ENCODE results near the gene NRIP1.

The NRIP1 gene

DNA sequence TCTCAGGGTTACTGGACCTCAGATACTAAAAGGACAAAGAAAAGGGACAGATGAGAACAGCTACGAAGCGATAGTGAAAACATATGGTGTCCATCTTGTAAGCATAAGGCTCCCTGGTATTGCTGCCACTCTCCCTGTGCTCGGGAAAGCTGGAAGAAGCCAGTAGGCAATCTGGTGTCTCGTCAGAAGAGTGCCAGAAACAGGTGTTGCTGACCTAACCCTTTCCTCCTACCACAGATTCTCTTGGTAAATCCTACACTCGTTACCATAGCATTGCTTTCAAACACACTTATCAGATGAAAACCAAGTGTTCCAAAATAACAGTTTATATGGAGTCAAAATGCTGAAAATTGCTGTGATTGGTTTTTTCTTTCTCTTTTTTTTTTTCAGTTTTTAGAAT lies 146.3 kb downstream of the NRIP1 start:
- H3K4me3 ChIP-seq (replicated peaks; ENCODE audit: low read depth, low read length): no peak overlapping the region
- DNase-seq (ENCODE audit: extremely low read depth, low read depth): peak; percentile 14
- TF ChIP-seq, protein P1, sequence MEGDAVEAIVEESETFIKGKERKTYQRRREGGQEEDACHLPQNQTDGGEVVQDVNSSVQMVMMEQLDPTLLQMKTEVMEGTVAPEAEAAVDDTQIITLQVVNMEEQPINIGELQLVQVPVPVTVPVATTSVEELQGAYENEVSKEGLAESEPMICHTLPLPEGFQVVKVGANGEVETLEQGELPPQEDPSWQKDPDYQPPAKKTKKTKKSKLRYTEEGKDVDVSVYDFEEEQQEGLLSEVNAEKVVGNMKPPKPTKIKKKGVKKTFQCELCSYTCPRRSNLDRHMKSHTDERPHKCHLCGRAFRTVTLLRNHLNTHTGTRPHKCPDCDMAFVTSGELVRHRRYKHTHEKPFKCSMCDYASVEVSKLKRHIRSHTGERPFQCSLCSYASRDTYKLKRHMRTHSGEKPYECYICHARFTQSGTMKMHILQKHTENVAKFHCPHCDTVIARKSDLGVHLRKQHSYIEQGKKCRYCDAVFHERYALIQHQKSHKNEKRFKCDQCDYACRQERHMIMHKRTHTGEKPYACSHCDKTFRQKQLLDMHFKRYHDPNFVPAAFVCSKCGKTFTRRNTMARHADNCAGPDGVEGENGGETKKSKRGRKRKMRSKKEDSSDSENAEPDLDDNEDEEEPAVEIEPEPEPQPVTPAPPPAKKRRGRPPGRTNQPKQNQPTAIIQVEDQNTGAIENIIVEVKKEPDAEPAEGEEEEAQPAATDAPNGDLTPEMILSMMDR (IDR thresholded peaks at IDR 0.05; ENCODE audit: low read depth, low read length, missing control alignments): no peak

DNA sequence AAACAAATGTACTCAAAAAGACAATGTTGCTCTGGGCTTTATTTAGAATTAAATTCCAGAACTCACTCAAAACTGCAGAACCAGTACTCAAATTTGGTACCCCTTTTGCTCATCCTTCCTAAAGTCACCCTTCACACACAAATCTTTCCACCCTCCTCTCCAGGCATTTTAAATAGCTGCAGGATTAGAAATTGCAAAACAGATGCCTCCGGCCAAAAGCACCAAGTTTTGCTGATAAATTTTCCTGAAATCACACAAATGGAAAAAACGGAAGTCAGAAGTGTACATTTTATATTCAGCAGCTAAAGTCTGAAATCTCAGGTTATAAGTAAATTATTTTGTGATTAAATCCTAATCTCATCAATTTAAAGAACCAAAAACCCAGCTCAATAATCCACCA lies 147.0 kb downstream of the NRIP1 start:
- TF ChIP-seq, protein P1 (IDR thresholded peaks at IDR 0.05; ENCODE audit: low read depth, low read length, missing control alignments): no peak
- DNase-seq (ENCODE audit: extremely low read depth, low read depth): no peak
- H3K4me3 ChIP-seq (replicated peaks; ENCODE audit: low read depth, low read length): no peak overlapping the region

DNA sequence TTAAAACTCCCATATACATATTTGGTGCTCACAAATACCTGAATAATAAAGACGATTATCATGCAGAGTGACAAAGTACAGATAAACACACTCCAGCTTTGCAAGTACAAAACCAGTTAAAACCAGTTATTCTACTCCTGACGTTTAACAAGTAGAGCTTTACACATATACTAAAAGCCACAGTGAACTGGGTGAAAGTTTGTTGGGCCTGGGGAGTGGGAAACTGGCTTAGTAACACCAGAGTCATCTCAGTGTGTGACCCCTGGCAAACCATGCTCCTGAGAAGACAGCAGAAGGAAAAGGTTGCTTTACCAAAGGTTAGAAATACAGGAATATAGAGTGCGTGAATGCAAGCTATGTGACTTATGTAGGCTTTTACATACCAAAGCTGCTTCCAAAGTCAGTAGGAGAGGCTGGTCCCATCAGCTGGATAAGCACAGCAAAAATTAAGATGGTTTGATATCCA lies 148.1 kb downstream of the NRIP1 start:
- no peak overlapping the region for H3K4me3 ChIP-seq (replicated peaks; ENCODE audit: low read depth, low read length)
- no peak for DNase-seq (ENCODE audit: extremely low read depth, low read depth)

DNA sequence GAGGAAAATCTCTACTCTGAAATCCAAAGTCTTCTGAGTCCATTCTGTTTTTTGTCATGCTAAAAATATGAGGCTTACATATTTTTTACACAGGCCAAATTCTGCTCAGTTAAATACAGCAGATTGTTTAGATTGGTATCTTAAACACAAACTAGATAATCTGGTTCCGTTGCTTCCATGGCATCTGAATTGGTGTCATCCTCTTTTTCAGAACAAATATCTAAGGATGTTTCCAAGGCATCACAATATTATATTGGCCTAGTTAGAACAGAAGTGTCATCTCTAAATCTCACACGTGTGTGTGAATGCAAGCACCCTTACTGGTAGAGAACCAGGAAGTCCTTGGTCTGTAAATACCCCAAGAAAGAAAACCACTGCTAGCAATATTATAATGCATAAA lies 151.2 kb downstream of the NRIP1 start:
- no peak overlapping the region for H3K4me3 ChIP-seq (replicated peaks; ENCODE audit: low read depth, low read length)
- DNase-seq (ENCODE audit: extremely low read depth, low read depth): no peak

More for the DNA sequence above, 148.1 kb downstream of the NRIP1 start:
- TF ChIP-seq, protein P1 (IDR thresholded peaks at IDR 0.05; ENCODE audit: low read depth, low read length, missing control alignments): no peak

DNA sequence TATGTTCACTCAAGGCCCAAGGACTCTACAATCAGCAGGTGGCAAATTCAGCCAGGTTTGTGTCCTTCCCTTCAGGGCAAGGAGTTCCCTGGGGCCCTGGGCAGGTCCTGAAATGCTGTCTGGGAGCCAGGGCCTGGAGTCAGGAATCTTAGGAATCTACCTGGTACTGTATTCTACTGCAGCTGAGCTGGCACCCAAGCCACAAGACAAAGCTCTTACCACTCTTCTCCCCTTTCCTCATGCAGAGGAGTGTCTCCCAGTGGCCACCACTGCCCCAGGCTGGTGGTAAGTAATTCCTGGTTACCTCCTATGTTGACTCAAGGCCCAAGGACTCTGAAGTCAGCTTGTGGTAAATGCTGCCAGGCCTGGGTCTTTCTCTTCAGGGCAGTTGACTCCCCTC lies 153.4 kb downstream of the NRIP1 start:
- H3K4me3 ChIP-seq (replicated peaks; ENCODE audit: low read depth, low read length): no peak overlapping the region
- no peak for DNase-seq (ENCODE audit: extremely low read depth, low read depth)
- TF ChIP-seq, protein P1 (IDR thresholded peaks at IDR 0.05; ENCODE audit: low read depth, low read length, missing control alignments): no peak

More for the DNA sequence above, 151.2 kb downstream of the NRIP1 start:
- TF ChIP-seq, protein P1 (IDR thresholded peaks at IDR 0.05; ENCODE audit: low read depth, low read length, missing control alignments): no peak
